ENCODE data around the gene CCDC106.
A peak's percentile ranks its signal among the peaks of the same experiment; 100 is the strongest.

The CCDC106 gene

DNA sequence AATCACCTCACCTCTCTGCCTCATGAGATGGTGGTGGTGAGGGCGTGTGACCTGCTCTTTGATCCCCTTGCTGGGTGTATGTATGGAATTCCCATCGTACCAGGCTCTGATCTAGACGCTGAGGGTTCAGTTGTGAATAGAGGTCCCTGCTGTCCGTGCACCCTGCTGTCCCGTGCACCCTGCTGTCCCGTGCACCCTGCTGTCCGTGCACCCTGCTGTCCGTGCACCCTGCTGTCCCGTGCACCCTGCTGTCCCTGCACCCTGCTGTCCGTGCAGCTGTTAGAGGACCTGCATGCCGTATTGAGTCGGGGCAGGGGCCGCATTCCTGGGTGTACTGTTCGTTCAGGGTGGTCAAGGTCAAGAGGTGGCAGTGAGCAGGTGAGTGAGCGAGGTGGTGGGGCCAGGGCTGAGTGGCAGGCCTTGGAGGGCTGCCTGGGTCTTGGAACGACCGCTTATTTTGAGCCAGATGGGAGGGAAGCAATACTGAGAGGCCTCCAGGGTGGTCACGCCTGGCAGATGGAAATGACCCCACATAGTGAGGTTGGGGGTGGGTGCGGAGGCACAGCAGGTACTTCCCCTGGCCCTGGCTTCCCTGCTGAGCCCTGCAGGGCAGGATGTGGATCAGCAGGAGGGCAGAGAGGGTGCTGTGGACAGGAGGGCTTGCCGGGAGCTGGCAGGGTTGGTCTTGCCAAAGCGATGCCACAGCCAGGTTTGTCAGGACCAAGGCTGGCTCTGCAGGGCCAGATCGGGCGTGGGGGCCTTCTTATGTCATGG lies 22.5 kb downstream of the CCDC106 start:
- Histone ChIP-seq H3K9me3 (ENCODE audit: control insufficient read depth, low read length) (no peaks in the 10 kb centered on the region), H3K36me3 (ENCODE audit: control insufficient read depth, insufficient read depth, low read length) (peaks cover 25% of the 10 kb centered on the region), H3K4me1 (ENCODE audit: control insufficient read depth, insufficient read depth, low read length) (peaks cover 23% of the 10 kb centered on the region), H3K4me3 (ENCODE audit: low read length) (no peak overlapping the region), H3K27me3 (ENCODE audit: control insufficient read depth, insufficient read depth, low read length) (no peaks in the 10 kb centered on the region), H3K9ac (ENCODE audit: low read length) (no peak overlapping the region)

DNA sequence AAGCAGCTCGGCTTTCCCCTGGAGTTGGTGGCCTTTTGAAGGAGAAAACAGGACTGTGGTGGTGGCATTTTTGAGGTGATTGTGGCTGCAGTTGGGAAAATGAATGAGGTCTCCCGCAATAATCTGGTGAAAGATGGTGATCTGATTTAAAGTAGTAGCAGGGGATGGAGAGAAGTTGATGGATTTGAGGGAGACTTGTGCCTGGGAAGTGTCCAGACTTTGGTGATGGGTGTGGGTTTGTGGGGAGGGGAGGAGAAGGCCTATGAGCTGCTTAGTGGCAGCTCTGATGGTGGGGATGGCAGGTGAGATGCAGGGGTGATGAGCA lies 23.0 kb downstream of the CCDC106 start:
- Histone ChIP-seq H3K27me3 (ENCODE audit: control insufficient read depth, insufficient read depth, low read length) (no peaks in the 10 kb centered on the region), H3K36me3 (ENCODE audit: control insufficient read depth, insufficient read depth, low read length) (peaks cover 23% of the 10 kb centered on the region), H3K4me3 (ENCODE audit: low read length) (no peak overlapping the region), H3K9ac (ENCODE audit: low read length) (no peak overlapping the region), H3K9me3 (ENCODE audit: control insufficient read depth, low read length) (no peaks in the 10 kb centered on the region), H3K4me1 (ENCODE audit: control insufficient read depth, insufficient read depth, low read length) (peaks cover 23% of the 10 kb centered on the region)

DNA sequence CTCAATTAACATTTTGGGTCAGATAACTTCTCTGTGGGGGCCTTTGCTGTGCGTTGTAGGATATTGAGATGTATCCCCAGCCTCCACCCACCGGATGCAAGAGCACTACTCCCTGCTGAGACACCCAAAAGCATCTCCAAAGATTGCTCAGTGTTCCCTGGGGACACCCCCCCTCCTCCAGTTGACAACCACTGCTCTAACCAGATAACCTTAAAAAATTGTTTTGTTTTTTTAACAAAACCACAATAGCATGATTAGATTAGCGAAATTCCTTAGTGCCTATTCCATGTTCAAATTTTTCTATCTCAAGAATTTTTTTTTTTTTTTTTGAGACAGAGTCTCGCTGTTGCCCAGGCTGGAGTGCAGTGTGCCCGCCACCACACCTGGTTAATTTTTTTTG lies 24.4 kb downstream of the CCDC106 start:
- H3K9me3 ChIP-seq (ENCODE audit: control insufficient read depth, low read length): no peaks in the 10 kb centered on the region
- H3K27me3 ChIP-seq (ENCODE audit: control insufficient read depth, insufficient read depth, low read length): no peaks in the 10 kb centered on the region
- H3K36me3 ChIP-seq (ENCODE audit: control insufficient read depth, insufficient read depth, low read length): peaks cover 14% of the 10 kb centered on the region
- no peak overlapping the region for H3K4me3 ChIP-seq (ENCODE audit: low read length)
- no peak overlapping the region for H3K9ac ChIP-seq (ENCODE audit: low read length)
- peaks cover 23% of the 10 kb centered on the region for H3K4me1 ChIP-seq (ENCODE audit: control insufficient read depth, insufficient read depth, low read length)

DNA sequence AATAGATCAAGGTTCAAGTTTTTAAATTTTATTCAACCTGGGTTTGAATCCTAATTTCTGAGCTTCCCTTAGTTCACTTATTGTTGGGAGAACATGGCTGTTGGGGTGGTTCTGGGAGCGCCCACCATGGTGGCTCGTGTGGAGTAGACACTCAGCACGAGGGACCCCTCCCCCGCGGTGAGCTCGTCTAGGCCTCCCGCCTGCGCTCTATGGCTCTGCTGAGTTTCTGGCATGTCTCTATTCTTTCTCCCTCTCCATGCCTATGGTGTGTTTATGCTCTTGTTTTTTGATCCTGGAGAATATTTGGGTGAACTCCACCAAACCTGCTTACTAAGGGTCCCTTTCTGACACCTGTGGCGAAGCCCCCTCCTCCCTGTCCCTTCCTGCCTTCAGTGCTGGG lies 25.5 kb downstream of the CCDC106 start:
- Histone ChIP-seq H3K9me3 (ENCODE audit: control insufficient read depth, low read length) (no peaks in the 10 kb centered on the region), H3K9ac (ENCODE audit: low read length) (no peak overlapping the region), H3K27me3 (ENCODE audit: control insufficient read depth, insufficient read depth, low read length) (no peaks in the 10 kb centered on the region), H3K36me3 (ENCODE audit: control insufficient read depth, insufficient read depth, low read length) (peaks cover 12% of the 10 kb centered on the region), H3K4me1 (ENCODE audit: control insufficient read depth, insufficient read depth, low read length) (peaks cover 23% of the 10 kb centered on the region), H3K4me3 (ENCODE audit: low read length) (no peak overlapping the region)

DNA sequence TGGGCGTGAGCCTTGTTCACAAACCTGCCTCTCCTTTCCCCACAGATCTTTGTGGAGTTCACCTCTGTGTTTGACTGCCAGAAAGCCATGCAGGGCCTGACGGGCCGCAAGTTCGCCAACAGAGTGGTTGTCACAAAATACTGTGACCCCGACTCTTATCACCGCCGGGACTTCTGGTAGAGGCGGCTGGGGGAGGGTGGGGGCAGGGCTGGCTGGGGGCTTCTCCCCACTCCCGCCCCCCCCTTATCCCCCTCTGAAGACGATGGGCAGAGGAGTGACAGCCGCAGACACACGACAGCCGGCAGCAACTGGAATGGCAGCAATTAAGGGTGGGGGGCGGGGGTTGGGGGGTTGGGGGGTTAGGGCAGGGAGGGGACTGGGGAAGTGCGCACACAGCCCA lies 25.9 kb downstream of the CCDC106 start:
- peaks cover 22% of the 10 kb centered on the region for H3K4me1 ChIP-seq (ENCODE audit: control insufficient read depth, insufficient read depth, low read length)
- H3K36me3 ChIP-seq (ENCODE audit: control insufficient read depth, insufficient read depth, low read length): peaks cover 12% of the 10 kb centered on the region

DNA sequence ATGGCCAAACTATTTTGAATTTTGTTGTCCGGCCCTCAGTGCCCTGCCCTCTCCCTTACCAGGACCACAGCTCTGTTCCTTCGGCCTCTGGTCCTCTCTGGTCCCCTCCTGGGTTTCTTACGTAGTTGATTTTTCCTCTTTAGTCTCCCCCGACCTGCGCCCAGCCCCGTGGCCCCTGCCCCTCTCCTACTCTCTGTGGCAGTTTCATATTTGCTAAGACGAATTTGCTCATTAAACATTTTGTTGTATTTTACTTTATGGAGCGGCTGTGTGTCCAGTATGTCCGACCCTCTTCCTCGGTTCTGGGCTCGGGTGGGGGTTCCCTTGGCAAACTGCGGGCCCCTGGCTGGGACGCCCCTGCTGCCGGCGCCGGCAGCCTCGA lies 26.4 kb downstream of the CCDC106 start:
- Histone ChIP-seq H3K4me1 (ENCODE audit: control insufficient read depth, insufficient read depth, low read length) (peaks cover 28% of the 10 kb centered on the region), H3K36me3 (ENCODE audit: control insufficient read depth, insufficient read depth, low read length) (peaks cover 12% of the 10 kb centered on the region), H3K9me3 (ENCODE audit: control insufficient read depth, low read length) (no peaks in the 10 kb centered on the region), H3K4me3 (ENCODE audit: low read length) (no peak overlapping the region), H3K27me3 (ENCODE audit: control insufficient read depth, insufficient read depth, low read length) (no peaks in the 10 kb centered on the region), H3K9ac (ENCODE audit: low read length) (peak overlapping the region; percentile 91)

More for the DNA sequence above, 25.9 kb downstream of the CCDC106 start:
- Histone ChIP-seq H3K9ac (ENCODE audit: low read length) (no peak overlapping the region), H3K27me3 (ENCODE audit: control insufficient read depth, insufficient read depth, low read length) (no peaks in the 10 kb centered on the region), H3K9me3 (ENCODE audit: control insufficient read depth, low read length) (no peaks in the 10 kb centered on the region), H3K4me3 (ENCODE audit: low read length) (no peak overlapping the region)

DNA sequence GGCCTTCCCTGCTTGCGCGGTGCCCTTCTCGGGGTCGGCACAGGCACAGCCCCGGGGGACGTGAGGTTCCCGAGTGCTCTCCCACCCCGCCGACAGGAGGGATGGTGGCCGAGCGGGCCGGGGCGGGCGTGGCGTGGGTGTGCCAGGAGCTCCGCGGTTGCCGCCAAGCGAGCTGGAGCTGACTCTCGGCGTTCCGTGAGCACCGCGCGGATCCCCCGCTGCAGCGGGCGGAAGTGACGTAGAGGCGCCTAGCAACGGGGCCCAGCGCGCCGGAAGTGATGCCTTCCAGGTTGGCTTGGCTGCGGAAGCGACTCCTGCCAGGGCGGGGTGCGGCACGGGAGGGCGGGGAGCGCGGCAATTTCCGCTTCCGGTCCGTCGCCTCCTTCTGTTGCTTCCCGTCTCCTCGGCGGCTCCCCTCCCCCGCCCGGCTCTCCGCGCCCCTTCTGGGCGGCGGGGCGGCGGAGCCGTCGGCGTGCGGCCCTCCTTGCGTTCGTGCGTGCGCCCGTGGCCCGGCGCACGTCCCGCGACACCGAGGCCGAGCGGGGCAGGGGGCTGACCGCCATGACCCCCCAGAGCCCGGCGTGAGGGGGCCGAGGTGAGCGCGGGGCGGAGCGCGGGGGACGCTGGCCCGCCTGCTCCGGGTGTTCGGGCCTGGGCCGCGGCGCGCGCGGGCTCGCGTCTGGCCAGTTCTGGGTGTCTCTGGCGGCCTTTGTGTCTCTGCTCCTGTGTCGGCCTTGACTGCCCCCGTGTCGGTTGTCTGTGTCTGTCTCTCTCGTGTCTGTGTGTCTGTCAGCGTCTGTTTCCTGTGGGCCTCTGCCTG lies 27.0 kb downstream of the CCDC106 start, which contains the start of gene EPN1:
Gene EPN1 (plus strand): TSS at position 386 of the 820 bp plus-strand sequence. CDS start 3,402 bp downstream, outside the sequence.
- peak within 1 kb of the TSS; percentile 96 for H3K4me3 ChIP-seq (ENCODE audit: low read length)
- peaks cover 17% of the 10 kb centered on the region for H3K36me3 ChIP-seq (ENCODE audit: control insufficient read depth, insufficient read depth, low read length)
- peaks cover 34% of the 10 kb centered on the region for H3K4me1 ChIP-seq (ENCODE audit: control insufficient read depth, insufficient read depth, low read length)
- H3K27me3 ChIP-seq (ENCODE audit: control insufficient read depth, insufficient read depth, low read length): no peaks in the 10 kb centered on the region
- H3K9ac ChIP-seq (ENCODE audit: low read length): peak within 1 kb of the TSS; percentile 91
- no peaks in the 10 kb centered on the region for H3K9me3 ChIP-seq (ENCODE audit: control insufficient read depth, low read length)

DNA sequence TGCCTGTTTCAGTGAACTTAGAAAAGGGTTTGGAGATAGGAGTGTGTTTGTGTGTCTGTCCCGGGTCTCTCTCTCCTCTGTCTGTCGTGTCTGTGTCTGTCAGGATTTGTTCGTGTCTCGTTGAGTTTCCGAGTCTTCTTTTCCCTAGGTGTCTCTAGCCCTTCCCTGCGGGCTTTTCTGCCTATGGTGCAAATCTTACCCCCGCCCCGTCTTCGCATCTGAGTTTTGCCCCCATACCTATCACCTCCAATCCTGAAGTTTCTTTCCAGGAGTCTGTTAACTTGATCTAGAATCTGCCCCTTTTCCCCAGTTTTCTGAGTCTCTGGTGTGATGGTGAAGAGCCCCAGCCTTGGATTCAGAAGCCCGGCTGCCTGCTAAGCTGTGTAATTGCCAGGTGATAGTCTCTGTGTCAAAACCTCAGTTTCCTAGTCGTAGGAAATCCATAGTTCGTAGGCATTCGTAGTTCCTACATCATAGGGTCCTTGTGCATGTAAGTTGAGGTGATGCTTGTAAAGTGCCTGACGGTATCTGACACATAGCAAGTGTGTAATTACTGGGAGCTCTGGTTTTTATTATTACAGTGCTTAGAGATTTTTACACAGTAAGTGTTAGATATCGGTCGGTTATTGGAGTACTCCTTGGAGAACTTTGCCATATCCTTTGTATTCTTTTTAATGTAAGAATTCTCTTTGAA lies 27.8 kb downstream of the CCDC106 start:
- peaks cover 23% of the 10 kb centered on the region for H3K36me3 ChIP-seq (ENCODE audit: control insufficient read depth, insufficient read depth, low read length)
- H3K9me3 ChIP-seq (ENCODE audit: control insufficient read depth, low read length): no peaks in the 10 kb centered on the region
- H3K4me3 ChIP-seq (ENCODE audit: low read length): peak overlapping the region; percentile 96
- H3K9ac ChIP-seq (ENCODE audit: low read length): peak overlapping the region; percentile 91
- no peaks in the 10 kb centered on the region for H3K27me3 ChIP-seq (ENCODE audit: control insufficient read depth, insufficient read depth, low read length)
- H3K4me1 ChIP-seq (ENCODE audit: control insufficient read depth, insufficient read depth, low read length): peaks cover 42% of the 10 kb centered on the region

DNA sequence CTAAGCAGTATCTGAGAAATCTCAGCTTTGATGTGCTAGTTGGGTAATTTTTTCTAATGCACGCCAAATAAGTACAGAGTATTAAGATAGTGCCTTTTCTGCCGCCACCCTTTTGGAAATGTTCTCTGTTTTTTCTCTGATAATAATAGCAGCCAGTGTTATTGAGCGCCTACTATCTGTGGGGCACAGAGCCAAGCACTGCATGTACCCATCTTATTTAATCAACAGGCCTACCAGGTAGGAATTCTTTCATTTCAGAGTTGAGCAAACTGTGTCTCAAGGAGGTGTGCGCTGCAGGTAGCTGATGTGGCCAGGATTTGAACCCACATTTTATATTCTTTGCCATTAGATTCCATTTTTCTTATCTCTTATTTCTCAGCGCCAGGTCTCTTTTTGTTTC lies 28.4 kb downstream of the CCDC106 start:
- Histone ChIP-seq H3K9ac (ENCODE audit: low read length) (peak overlapping the region; percentile 91), H3K27me3 (ENCODE audit: control insufficient read depth, insufficient read depth, low read length) (no peaks in the 10 kb centered on the region), H3K4me3 (ENCODE audit: low read length) (peak overlapping the region; percentile 96), H3K36me3 (ENCODE audit: control insufficient read depth, insufficient read depth, low read length) (peaks cover 28% of the 10 kb centered on the region), H3K9me3 (ENCODE audit: control insufficient read depth, low read length) (no peaks in the 10 kb centered on the region), H3K4me1 (ENCODE audit: control insufficient read depth, insufficient read depth, low read length) (peaks cover 47% of the 10 kb centered on the region)

DNA sequence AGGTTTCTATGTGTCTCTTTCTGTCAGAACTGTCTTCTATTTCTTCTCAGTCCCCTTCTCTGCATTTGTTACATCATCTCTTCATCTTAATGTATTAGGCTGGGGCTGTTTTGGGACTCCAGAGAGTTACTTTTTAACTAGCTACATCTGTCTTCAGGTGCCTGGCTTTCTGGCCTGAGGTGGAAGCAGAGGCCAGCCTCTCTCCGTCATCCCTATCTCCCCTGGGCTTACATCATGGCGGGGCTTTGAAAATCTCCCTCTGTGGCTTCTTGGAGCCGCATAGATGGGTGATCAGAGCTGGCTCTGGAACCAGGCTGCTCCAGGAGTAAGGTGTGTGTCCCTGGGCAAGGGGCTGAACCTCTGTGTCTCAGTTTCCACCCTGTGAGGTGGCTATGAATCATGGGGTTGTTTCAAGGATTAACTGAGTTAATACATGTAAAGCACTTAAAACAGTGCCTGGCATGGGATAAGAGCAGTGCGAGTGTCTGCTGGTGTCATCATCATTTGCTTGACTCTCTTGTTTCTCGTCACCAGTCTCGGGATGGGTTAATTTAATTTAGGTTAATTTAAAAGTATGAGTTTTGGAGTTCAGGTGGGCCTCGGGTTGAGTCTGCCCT lies 29.0 kb downstream of the CCDC106 start:
- Histone ChIP-seq H3K27me3 (ENCODE audit: control insufficient read depth, insufficient read depth, low read length) (no peaks in the 10 kb centered on the region), H3K9me3 (ENCODE audit: control insufficient read depth, low read length) (no peaks in the 10 kb centered on the region), H3K4me3 (ENCODE audit: low read length) (peak overlapping the region; percentile 16), H3K36me3 (ENCODE audit: control insufficient read depth, insufficient read depth, low read length) (peaks cover 32% of the 10 kb centered on the region), H3K4me1 (ENCODE audit: control insufficient read depth, insufficient read depth, low read length) (peaks cover 53% of the 10 kb centered on the region), H3K9ac (ENCODE audit: low read length) (peak overlapping the region; percentile 91)

DNA sequence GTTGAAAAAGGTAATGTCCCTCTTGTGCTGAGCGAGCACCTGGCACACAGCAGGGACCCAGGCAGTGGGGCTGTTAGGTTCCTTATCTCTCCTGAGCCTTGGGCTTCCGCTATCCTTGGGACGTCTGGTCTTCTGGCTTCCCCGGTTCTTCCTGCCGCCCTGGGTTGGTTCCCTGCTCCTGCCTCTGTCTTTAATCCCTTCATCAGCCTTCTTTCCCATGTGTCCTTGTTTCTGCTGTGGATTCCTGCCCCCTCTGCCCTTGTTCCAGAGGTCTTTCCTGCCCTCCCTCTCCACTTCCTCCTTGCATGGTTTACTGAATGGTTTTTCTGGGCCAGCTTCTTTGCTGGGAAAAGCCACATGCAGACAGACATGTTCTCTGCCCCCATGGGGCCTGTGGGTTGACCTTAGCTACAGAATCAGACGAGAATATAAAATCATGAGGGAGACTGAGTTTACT lies 29.6 kb downstream of the CCDC106 start:
- Histone ChIP-seq H3K27me3 (ENCODE audit: control insufficient read depth, insufficient read depth, low read length) (no peaks in the 10 kb centered on the region), H3K9ac (ENCODE audit: low read length) (peak overlapping the region; percentile 91), H3K9me3 (ENCODE audit: control insufficient read depth, low read length) (no peaks in the 10 kb centered on the region), H3K4me1 (ENCODE audit: control insufficient read depth, insufficient read depth, low read length) (peaks cover 57% of the 10 kb centered on the region), H3K36me3 (ENCODE audit: control insufficient read depth, insufficient read depth, low read length) (peaks cover 32% of the 10 kb centered on the region), H3K4me3 (ENCODE audit: low read length) (no peak overlapping the region)
